ENCODE measurements around the gene CASS4. TPM values are rescaled to one million over a fixed set of nuclear protein-coding genes. Genes with fewer than 3 reads are reported as not detected.
A peak's percentile ranks its signal among the peaks of the same experiment; 100 is the strongest.

CASS4 gene
- under 1 TPM in 1 of 2 donors, not detected in 1; 0.52 TPM for total RNA-seq

- 54 to 72% methylated on average over 10 of the region's 10 CpGs for WGBS, 2 donors
- H3K4me3 ChIP-seq: no peak within 1 kb of the TSS
- H3K27me3 ChIP-seq: no peaks in the 10 kb centered on the region
- ATAC-seq (peak; percentile 52), DNase-seq (peak in 1 of 4 donors; percentile 54)
- no peaks in the 10 kb centered on the region for H3K4me1 ChIP-seq
- peaks cover 0 to 8% of the 10 kb centered on the region in 2 donors for H3K36me3 ChIP-seq (replicated peaks in 1 of 2; ENCODE audit: insufficient read depth in 1 of 2, low read depth in 2 of 2)
- peak within 1 kb of the TSS in 3 of 4 donors; percentile 1 to 76 (median 28) for H3K27ac ChIP-seq
- H3K9me3 ChIP-seq: no peaks in the 10 kb centered on the region
- intact Hi-C loops (cut with DNase I): no loop called here
- peak in 1 of 3 donors; percentile 43 for TF ChIP-seq POLR2A (IDR thresholded peaks at IDR 0.05)
- TF ChIP-seq CTCF (IDR thresholded peaks at IDR 0.05): no peak
Measured at GRCh38 chr20:56411759-56412472, at the start of gene CASS4. CASS4 (plus strand) TSS chr20:56412260; CDS start chr20:56412459, 199 bp downstream.

GRCh38 chr20:56362833-56363413 lies 49.1 kb upstream of the CASS4 start:
- H3K4me3 ChIP-seq: no peak overlapping the region
- no peak overlapping the region for H3K27ac ChIP-seq
- H3K9me3 ChIP-seq: no peaks in the 10 kb centered on the region
- no peak for DNase-seq
- intact Hi-C loops (cut with DNase I): no loop called here
- WGBS, 2 donors: 57 to 78% methylated on average over 5 to 8 of the region's 8 CpGs
- TF ChIP-seq POLR2A (IDR thresholded peaks at IDR 0.05) (no peak), CTCF (IDR thresholded peaks at IDR 0.05) (no peak)
- peaks cover 15% of the 10 kb centered on the region for H3K4me1 ChIP-seq
- H3K27me3 ChIP-seq: no peaks in the 10 kb centered on the region
- no peak for ATAC-seq
- peaks cover 0 to 9% of the 10 kb centered on the region in 2 donors for H3K36me3 ChIP-seq (replicated peaks in 1 of 2; ENCODE audit: insufficient read depth in 1 of 2, low read depth in 2 of 2)

GRCh38 chr20:56363491-56363890 lies 48.6 kb upstream of the CASS4 start:
- H3K27ac ChIP-seq: no peak overlapping the region
- H3K4me3 ChIP-seq: no peak overlapping the region
- no peak for TF ChIP-seq CTCF (IDR thresholded peaks at IDR 0.05)
- no peak for TF ChIP-seq POLR2A (IDR thresholded peaks at IDR 0.05)
- peaks cover 0 to 9% of the 10 kb centered on the region in 2 donors for H3K36me3 ChIP-seq (replicated peaks in 1 of 2; ENCODE audit: insufficient read depth in 1 of 2, low read depth in 2 of 2)
- H3K4me1 ChIP-seq: peaks cover 15% of the 10 kb centered on the region
- no peaks in the 10 kb centered on the region for H3K9me3 ChIP-seq
- DNase-seq: no peak
- H3K27me3 ChIP-seq: no peaks in the 10 kb centered on the region
- intact Hi-C loops (cut with DNase I): no loop called here
- WGBS, 2 donors: 87 to 95% methylated on average over 6 of the region's 6 CpGs
- no peak for ATAC-seq

GRCh38 chr20:56368351-56369134 lies 43.5 kb upstream of the CASS4 start:
- Histone ChIP-seq H3K27me3 (no peaks in the 10 kb centered on the region), H3K36me3 (replicated peaks in 1 of 2; ENCODE audit: insufficient read depth in 1 of 2, low read depth in 2 of 2) (peaks cover 0 to 9% of the 10 kb centered on the region in 2 donors), H3K4me3 (no peak overlapping the region), H3K9me3 (no peaks in the 10 kb centered on the region), H3K27ac (no peak overlapping the region), H3K4me1 (no peaks in the 10 kb centered on the region)
- 77 to 91% methylated on average over 6 of the region's 6 CpGs for WGBS, 2 donors
- ATAC-seq (no peak), DNase-seq (no peak)
- TF ChIP-seq POLR2A (IDR thresholded peaks at IDR 0.05): no peak
- TF ChIP-seq CTCF (IDR thresholded peaks at IDR 0.05): no peak
- intact Hi-C loops (cut with DNase I): no loop called here
